ENCODE measurements around the gene BANP.
"Not testable (repeated sequence)": the region's sequence is repeated elsewhere in the genome, so short reads cannot be mapped to it uniquely, and the experiment has no call there.

GRCh38 chr16:88106566-88106965 lies 155.3 kb downstream of the BANP start:
- TF ChIP-seq POLR2AphosphoS5 (IDR thresholded peaks at IDR 0.05; ENCODE audit: low read depth, low read length); CTCF (IDR thresholded peaks at IDR 0.05); REST (IDR thresholded peaks at IDR 0.05; ENCODE audit: insufficient read depth in 1 of 2, low read depth in 2 of 2, low read length in 1 of 2); SIN3A (IDR thresholded peaks at IDR 0.05; ENCODE audit: borderline replicate concordance, insufficient read depth, low read depth, low read length): not testable (repeated sequence)
